NCI-H345 (cell line): Measurements from ENCODE around the gene RPUSD4.

Experiments used
- DNase-seq: peaks from one replicate; lab custom pipeline; 2025; lab: John Stamatoyannopoulos, UW

RPUSD4 gene

DNA sequence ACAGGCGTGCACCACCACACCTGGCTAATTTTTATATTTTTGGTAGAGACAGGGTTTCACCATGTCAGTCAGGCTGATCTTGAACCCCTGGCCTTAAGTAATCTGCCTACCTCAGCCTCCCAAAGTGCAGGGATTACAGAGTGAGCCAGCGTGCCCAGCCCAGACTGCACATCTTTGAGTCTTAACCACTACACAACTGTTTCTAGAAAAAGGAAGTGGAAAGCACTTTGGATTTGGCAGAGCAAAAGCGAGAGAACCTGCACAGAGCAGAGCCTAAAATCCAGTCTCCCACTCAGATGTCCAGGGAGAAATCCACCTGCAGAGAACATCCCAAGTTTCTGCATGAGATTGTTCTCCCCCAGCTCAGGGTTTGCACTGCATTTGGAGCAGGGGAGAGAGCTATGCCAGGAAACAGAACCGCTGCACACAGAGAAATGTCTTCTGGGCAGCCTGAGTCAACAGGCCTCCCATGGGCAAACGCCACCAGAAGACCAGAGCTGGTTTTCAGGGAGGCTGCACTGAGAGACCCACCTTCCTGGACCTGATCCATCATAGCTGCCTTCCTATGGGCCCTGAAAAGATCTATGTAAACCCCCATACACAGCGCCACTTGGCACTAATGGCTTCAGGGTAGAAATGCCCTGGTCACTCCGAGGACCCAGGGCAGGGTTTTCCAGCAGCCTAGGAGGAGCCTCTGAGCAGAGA lies 54.0 kb downstream of the RPUSD4 start:
- no peak for DNase-seq

DNA sequence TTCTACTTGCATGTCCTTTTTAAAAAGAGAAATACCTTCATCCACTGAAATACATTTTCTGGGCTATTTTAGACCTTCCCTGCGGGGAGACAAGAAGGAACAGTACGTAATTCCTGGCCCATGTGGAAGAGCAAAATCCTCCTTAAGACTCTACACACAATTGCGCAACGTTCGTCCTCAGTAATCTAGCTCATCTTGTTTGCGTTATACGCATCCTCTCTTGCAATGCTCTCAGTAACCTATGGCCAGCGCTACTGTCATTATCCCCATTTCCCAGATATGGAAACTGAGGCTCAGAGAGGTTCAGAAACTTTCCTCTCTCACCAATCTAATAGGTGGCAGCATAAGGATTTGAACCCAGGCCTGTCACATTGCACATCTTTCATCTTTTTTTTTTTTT lies 54.6 kb downstream of the RPUSD4 start:
- DNase-seq, result no peak

GRCh38 chr11:126155402-126156187 lies 55.9 kb downstream of the RPUSD4 start:
- DNase-seq, result no peak

DNA sequence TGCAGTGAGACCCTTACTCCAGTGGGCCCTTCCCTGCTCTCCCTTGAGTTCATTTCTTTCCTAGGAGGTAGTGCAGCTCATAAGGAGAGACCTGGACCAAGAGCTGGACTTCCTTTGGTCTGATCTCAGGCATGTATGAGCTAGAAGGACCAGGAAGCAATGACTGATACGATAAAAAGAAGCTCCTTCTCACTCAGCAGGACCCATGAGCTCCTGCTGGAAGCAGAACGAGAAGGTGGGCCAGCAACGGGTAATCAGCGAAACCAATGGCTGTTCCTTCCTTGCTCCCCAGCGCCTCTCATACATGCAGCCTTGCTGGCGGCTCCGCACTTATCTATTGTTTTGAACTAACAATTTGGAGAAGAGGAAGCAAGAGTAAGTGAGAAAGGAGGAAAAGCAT lies 56.8 kb downstream of the RPUSD4 start:
- DNase-seq, result no peak

DNA sequence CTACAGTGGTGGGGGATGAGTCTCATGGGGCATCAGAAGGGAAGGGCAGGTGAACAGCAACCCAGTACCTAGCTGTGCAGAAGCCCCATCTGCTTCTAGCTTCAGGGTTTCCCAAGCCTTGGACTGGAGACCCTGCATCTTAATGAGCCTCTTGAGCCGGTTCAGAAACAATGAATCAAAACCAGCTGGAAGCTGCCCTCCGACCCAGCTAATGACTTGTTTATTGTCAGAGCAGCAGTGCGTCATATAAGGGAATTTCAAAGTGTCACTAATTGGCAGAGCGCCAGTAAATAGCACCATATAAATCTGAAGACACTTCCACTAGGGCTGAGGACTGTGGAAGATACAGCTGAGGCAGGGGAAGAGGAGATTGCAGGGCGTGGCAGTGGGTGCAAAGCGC lies 57.5 kb downstream of the RPUSD4 start:
- DNase-seq, result peak; percentile 15

GRCh38 chr11:126153006-126153405 lies 58.4 kb downstream of the RPUSD4 start:
- no peak for DNase-seq

GRCh38 chr11:126152586-126152985 lies 58.9 kb downstream of the RPUSD4 start:
- DNase-seq, result no peak

DNA sequence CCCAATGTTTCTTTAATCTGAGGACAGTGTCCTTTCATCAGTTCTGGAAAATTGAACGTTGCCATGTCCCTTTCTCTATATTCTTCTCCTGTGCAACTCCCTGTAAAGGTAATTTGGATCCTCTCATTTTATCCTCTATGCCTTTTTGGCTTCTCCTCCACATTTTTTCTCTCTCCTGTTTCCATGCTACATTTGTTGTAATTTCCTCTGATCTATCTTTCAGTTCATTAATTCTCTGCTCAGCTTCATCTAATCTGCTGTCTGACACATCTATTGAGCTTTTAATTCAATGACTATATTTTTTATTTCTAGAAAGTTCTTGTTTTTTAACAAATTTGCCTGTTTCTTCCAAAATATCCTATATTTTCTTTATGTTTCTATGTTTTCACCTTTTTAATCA lies 59.3 kb downstream of the RPUSD4 start:
- DNase-seq, result no peak
